Testis (tissue), 3 donors: ENCODE measurements around the gene EPB41L1. TPM values are rescaled to one million over a fixed set of nuclear protein-coding genes. Genes with fewer than 3 reads are reported as not detected.

Experiments
- DNase-seq: peaks from one replicate; pipeline ENCODE4 v3.0.0-alpha.2; 2019
- H3K27ac ChIP-seq, 2 donors: fragments of 200-600 bp; sonication (generic); one replicate each; pipeline ENCODE4 v1.5.1; 2019
- H3K27me3 ChIP-seq: fragments of 200-600 bp; sonication (generic); one replicate; pipeline ENCODE4 v1.5.1; 2019
- H3K36me3 ChIP-seq: fragments of 200-600 bp; sonication (generic); one replicate; pipeline ENCODE4 v1.5.1; 2017; ENCODE audit warnings: low read depth; ENCODE audit errors: missing control alignments
- H3K4me1 ChIP-seq: fragments of 200-600 bp; sonication (generic); one replicate; pipeline ENCODE4 v1.5.1; 2019
- H3K4me3 ChIP-seq, 2 donors: fragments of 200-600 bp; sonication (generic); one replicate each; pipeline ENCODE4 v1.5.1; 2017 to 2019
- H3K9me3 ChIP-seq: fragments of 200-600 bp; sonication (generic); one replicate; pipeline ENCODE4 v1.5.1; 2017
- POLR2A ChIP-seq: fragments of 450-650 bp; IDR thresholded peaks from one replicate; pipeline ENCODE4 v1.6.1; 2017; ENCODE audit warnings: antibody characterized with exemption, mild to moderate bottlenecking, moderate library complexity
- WGBS, 2 donors: methylation state at CpG; one replicate each; pipeline ENCODE4 v1.1.5; 2018; 5-methylcytosine and 5-hydroxymethylcytosine counted together
- intact Hi-C: fragments of 100-400 bp; cut with DNase I; formaldehyde crosslinking; loops from one replicate; pipeline ENCODE4 v1.15.1; 2023; ENCODE audit warnings: low total_unique reads
- polyA plus RNA-seq: library from polyadenylated mRNA; stranded (reverse); fragments of 350-450 nt; fragmentation: Illumina TruSeq; extraction: RNeasy Lipid Tissue Mini Kit (QIAGEN cat#74804); gene quantifications from one replicate; pipeline ENCODE4 v1.2.3, GENCODE V29; 2014; ENCODE audit warnings: low read depth, low replicate concordance; ENCODE audit not compliant: insufficient read depth
- total RNA-seq, 2 donors: library from RNA; depleted of rRNA; stranded (reverse); fragments of >200 nt; gene quantifications; one replicate each; pipeline ENCODE4 v1.2.3, GENCODE V29; 2016
- TF ChIP-seq, protein P1 (sequence below), 3 experiments: fragments of 450-650 bp in 2 of 3; fragments of 200-600 bp in 1 of 3; sonication (generic) in 1 of 3; IDR thresholded peaks; one replicate each; pipeline ENCODE4 v1.5.1; 2016 to 2019; ENCODE audit warnings: antibody characterized with exemption in 3 of 3, mild to moderate bottlenecking in 2 of 3, moderate library complexity in 1 of 3

The EPB41L1 gene
- total and polyA plus RNA-seq, 3 donors from 2014 or later: 49.8 to 65.3 (median 63.7) TPM

DNA sequence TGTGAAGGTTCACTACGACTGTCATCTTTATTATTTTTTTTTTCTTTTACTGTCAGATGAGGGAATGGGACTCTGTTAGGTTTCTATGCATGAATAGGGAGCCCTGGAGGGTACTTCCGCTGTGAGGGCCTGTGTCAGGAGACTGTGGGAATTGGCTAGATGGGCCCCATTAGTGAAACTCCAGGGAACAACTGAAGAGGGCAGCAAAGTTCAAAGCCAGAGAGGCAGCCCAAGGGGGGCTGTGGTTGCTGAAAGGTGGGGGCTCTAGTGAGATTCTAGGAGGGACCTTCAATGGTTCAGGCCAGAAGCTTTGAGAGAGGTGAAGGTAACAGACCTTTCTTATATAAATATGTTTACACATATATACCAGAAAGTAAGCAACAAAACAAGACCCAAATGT lies 13.2 kb upstream of the EPB41L1 start:
- Histone ChIP-seq H3K9me3 (no peaks in the 10 kb centered on the region), H3K4me1 (peaks cover 4% of the 10 kb centered on the region), H3K27me3 (no peaks in the 10 kb centered on the region), H3K4me3 (no peak overlapping the region), H3K36me3 (no peaks in the 10 kb centered on the region), H3K27ac (no peak overlapping the region)
- no peak for TF ChIP-seq POLR2A
- TF ChIP-seq, protein P1, sequence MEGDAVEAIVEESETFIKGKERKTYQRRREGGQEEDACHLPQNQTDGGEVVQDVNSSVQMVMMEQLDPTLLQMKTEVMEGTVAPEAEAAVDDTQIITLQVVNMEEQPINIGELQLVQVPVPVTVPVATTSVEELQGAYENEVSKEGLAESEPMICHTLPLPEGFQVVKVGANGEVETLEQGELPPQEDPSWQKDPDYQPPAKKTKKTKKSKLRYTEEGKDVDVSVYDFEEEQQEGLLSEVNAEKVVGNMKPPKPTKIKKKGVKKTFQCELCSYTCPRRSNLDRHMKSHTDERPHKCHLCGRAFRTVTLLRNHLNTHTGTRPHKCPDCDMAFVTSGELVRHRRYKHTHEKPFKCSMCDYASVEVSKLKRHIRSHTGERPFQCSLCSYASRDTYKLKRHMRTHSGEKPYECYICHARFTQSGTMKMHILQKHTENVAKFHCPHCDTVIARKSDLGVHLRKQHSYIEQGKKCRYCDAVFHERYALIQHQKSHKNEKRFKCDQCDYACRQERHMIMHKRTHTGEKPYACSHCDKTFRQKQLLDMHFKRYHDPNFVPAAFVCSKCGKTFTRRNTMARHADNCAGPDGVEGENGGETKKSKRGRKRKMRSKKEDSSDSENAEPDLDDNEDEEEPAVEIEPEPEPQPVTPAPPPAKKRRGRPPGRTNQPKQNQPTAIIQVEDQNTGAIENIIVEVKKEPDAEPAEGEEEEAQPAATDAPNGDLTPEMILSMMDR (IDR thresholded peaks at IDR 0.05): no peak
- intact Hi-C loops: loop anchor here (5.0 kb wide), 1 partner anchor 144 kb away; no protein-coding TSS in a partner anchor
- 85% methylated on average over 2 of the region's 2 CpGs for WGBS, 2 donors
- DNase-seq: no peak

DNA sequence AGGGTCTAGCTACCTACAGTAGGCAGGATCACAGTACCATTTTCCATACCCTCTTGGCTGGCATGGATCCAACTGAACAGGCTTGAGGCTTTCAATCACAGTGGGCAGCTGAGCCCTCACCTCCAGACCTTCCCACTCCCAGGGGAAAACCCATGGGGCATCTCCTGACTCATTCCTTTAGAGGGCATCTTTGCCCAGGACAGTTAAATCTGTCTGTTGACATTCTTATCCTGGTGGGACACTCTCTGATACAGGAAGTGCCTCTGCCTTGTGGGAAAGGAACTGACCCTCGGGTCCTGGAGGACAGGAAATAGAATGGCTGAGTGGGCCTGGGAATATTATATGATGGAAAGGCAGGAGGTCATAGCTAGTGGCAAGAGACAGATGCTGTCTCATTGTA lies 10.2 kb upstream of the EPB41L1 start:
- Histone ChIP-seq H3K27ac (no peak overlapping the region), H3K36me3 (no peaks in the 10 kb centered on the region), H3K4me3 (no peak overlapping the region), H3K27me3 (no peaks in the 10 kb centered on the region), H3K4me1 (peaks cover 4% of the 10 kb centered on the region), H3K9me3 (no peaks in the 10 kb centered on the region)
- intact Hi-C loops: loop anchor here (5.0 kb wide), 1 partner anchor 147 kb away; no protein-coding TSS in a partner anchor
- DNase-seq: no peak
- 67 to 89% methylated on average over 1 of the region's 1 CpG for WGBS, 2 donors
- no peak for TF ChIP-seq POLR2A
- TF ChIP-seq, protein P1 (IDR thresholded peaks at IDR 0.05): no peak

DNA sequence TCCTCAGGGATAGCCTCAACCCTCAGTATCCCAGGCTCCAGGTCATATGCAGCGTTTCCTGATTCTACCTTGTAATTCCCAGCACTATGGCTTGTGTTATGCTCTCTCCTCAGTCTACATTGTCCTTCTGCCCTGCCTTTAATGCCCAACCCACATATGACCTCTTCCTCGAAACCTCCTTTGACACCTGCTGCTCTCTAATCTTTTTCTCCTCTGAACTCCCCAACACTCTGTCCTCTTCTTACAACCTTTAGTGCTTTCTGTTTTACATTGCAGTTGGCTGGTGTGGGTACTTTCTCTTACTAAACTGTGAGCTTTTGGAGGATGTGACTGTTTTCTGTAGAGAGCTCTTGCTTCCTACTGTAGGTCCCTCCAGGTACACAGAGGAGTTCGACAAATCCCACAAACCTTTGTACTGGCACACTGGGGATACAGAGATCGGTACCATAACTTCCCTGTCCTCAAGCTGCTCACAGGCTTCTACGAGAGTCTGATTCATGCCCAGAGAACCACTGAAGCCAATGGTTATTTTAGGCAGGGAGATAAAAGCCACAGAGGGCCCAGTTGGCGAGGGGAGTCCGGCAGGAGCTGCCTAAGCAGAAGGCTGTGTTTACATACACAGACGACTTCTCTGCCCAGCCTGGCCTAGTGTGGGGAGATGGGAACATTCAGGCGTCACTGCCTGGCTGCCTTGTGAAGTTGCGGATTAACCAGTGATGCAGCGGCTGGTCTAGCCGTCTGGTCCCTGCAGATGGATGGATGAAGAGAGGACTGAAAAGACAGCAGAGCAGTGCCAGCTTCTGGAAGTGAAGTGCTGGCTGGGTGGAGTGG lies 8.4 kb upstream of the EPB41L1 start:
- Histone ChIP-seq H3K4me3 (no peak overlapping the region), H3K27ac (no peak overlapping the region), H3K4me1 (peaks cover 16% of the 10 kb centered on the region), H3K36me3 (no peaks in the 10 kb centered on the region), H3K27me3 (no peaks in the 10 kb centered on the region), H3K9me3 (no peaks in the 10 kb centered on the region)
- intact Hi-C loops: no loop called here
- DNase-seq: no peak
- 68 to 80% methylated on average over 8 to 12 of the region's 12 CpGs for WGBS, 2 donors
- no peak for TF ChIP-seq POLR2A
- TF ChIP-seq, protein P1 (IDR thresholded peaks at IDR 0.05): no peak

DNA sequence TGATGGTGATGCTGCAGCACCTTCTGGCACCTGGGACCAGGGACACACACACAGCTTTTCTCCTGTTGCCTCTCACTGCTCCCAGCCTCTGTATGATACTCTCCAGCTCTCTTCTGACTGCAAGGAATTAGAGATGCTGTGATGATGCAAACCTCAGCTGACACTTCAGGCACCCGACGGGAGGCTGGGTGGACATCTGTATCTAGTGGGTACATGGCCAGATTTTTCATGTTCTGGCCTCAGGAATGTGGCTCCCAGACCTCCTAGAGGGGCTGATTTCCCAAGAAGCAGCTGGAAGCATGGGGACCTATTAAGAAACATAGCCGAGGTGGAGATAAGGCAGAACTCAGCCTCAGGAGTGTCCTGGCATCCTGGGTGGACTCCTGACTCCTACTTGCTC lies 6.8 kb upstream of the EPB41L1 start:
- Histone ChIP-seq H3K27me3 (no peaks in the 10 kb centered on the region), H3K4me3 (no peak overlapping the region), H3K4me1 (peaks cover 26% of the 10 kb centered on the region), H3K9me3 (no peaks in the 10 kb centered on the region), H3K27ac (no peak overlapping the region), H3K36me3 (no peaks in the 10 kb centered on the region)
- intact Hi-C loops: no loop called here
- DNase-seq: peak; percentile 41
- TF ChIP-seq POLR2A: no peak
- TF ChIP-seq, protein P1 (IDR thresholded peaks at IDR 0.05): no peak
- WGBS, 2 donors: 23 to 31% methylated on average over 2 to 3 of the region's 3 CpGs
